GM15510 (cell line): ENCODE results near the gene MAP3K15.

Source experiments
- POLR2A ChIP-seq: IDR thresholded peaks from 3 replicates; pipeline ENCODE4 v1.6.1; 2011; ENCODE audit warnings: borderline replicate concordance; ENCODE audit not compliant: insufficient read length; ENCODE audit errors: extremely low read depth

Gene MAP3K15

GRCh38 chrX:19543951-19544381, 28.7 kb upstream of the MAP3K15 start:
- no peak for TF ChIP-seq POLR2A

- no peak for TF ChIP-seq POLR2A
Observed at GRCh38 chrX:19543020-19543715, 27.9 kb upstream of the MAP3K15 start.

GRCh38 chrX:19541931-19542330, 26.6 kb upstream of the MAP3K15 start:
- no peak for TF ChIP-seq POLR2A

GRCh38 chrX:19541196-19541595, 25.9 kb upstream of the MAP3K15 start:
- no peak for TF ChIP-seq POLR2A

- TF ChIP-seq POLR2A = no peak
Observed at GRCh38 chrX:19540076-19540475, 24.8 kb upstream of the MAP3K15 start.

- TF ChIP-seq POLR2A = no peak
Observed at GRCh38 chrX:19539665-19540064, 24.4 kb upstream of the MAP3K15 start.

GRCh38 chrX:19535476-19535875, 20.2 kb upstream of the MAP3K15 start:
- no peak for TF ChIP-seq POLR2A

- TF ChIP-seq POLR2A = no peak
Observed at GRCh38 chrX:19532709-19533108, 17.4 kb upstream of the MAP3K15 start.

- TF ChIP-seq POLR2A = no peak
Observed at GRCh38 chrX:19517965-19518364, 2.7 kb upstream of the MAP3K15 start.

- TF ChIP-seq POLR2A = no peak
Observed at GRCh38 chrX:19515615-19516105, 352 bp upstream of the MAP3K15 start.

GRCh38 chrX:19513383-19513782, 1.9 kb downstream of the MAP3K15 start:
- no peak for TF ChIP-seq POLR2A

GRCh38 chrX:19512961-19513360, 2.3 kb downstream of the MAP3K15 start:
- no peak for TF ChIP-seq POLR2A

GRCh38 chrX:19512359-19512758, 2.9 kb downstream of the MAP3K15 start:
- no peak for TF ChIP-seq POLR2A

- TF ChIP-seq POLR2A = no peak
Observed at GRCh38 chrX:19496711-19497110, 18.6 kb downstream of the MAP3K15 start.

GRCh38 chrX:19487520-19488200, 27.6 kb downstream of the MAP3K15 start:
- TF ChIP-seq POLR2A = no peak

GRCh38 chrX:19479458-19479857, 35.9 kb downstream of the MAP3K15 start:
- TF ChIP-seq POLR2A = no peak

GRCh38 chrX:19462879-19463278, 52.4 kb downstream of the MAP3K15 start:
- no peak for TF ChIP-seq POLR2A

GRCh38 chrX:19462231-19462630, 53.1 kb downstream of the MAP3K15 start:
- TF ChIP-seq POLR2A = no peak
